Activated CD4-positive, alpha-beta T cell treated with anti-CD3 and anti-CD28 coated beads, Interleukin-10, Interleukin-2, amounts not matched to agents 100 ng/mL and 50 ng/mL, durations not matched to agents 16 hours and 8 hours (primary cell): ENCODE measurements around the gene BNIPL.

ENCODE experiments used
- DNase-seq: peaks from one replicate; pipeline ENCODE4 v3.0.0-alpha.2; 2020

Gene BNIPL

GRCh38 chr1:151059109-151060006 is 23.0 kb downstream of the BNIPL start, which contains the start of gene CDC42SE1:
Gene CDC42SE1 (minus strand): TSS chr1:151059622. CDS start chr1:151055730, 3,892 bp downstream.
- peak; percentile 91 for DNase-seq

- no peak for DNase-seq
These were observed 23.7 kb downstream of the BNIPL start, which contains the start of gene MLLT11 for GRCh38 chr1:151060007-151060656. Gene MLLT11 (plus strand): TSS chr1:151060397. CDS start chr1:151067225, 6,828 bp downstream.

DNA sequence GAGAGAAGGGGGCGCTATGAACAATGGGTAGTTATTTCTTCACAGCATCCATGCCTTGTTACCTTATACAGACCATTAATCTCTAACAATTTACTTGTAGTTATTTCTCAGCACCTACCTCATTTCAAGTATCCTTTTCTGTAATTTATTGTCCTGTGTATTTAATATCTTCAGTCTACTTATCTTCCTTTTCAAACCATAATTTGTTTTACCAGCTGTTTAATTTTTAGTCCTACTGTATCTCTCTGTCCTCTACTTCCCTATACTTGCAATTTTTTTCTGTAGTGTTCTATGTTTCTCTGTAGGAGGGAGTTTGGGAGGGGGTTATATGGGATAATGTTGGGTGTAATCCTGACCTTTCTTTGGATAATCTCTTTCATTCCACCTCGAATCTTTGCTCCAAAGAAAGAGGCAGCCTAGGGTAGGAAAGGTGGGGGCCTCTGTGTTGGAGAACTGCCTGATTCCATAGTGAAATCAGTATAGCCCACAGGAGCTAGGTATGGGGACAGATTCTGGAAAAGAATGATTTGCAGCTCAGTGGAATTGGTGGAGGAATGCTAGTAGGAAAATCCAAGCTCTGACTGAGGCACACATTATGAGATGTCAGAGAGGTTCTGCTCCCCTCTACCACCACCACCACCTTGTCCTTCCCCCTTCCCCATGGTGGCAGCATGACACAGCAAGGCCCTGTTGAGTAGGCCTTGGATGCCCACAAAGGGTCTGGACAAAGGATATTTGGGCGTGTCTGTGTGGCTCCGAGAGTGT is 24.5 kb downstream of the BNIPL start:
- no peak for DNase-seq

GRCh38 chr1:151061704-151062103 is 25.3 kb downstream of the BNIPL start:
- no peak for DNase-seq

- no peak for DNase-seq
These were observed 26.5 kb downstream of the BNIPL start for GRCh38 chr1:151062741-151063371.

DNA sequence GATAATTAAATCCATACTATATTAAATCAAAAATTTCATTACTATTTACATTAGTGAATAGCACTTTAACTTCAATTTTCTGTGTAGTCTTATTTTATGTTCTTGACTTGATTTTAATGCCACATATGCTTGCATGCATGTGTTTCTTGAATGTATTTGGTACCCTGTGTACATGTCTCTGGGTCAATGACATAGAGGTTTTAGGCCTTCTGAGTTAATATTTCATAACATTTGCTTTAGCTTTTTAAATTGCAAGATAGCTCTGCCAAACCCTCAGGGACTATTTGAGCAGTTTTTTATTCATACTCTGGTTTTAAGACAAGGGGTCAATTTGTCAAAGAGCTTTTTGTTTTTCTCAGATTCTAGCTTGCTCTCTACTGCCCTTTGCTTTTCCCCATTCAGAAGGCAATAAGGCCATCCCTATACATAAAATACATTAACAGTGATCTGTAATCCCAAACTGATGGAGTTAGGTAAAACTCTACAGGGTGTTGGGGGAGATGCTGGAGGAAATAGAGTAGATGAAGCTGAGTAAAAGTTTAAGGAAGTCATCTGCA is 28.8 kb downstream of the BNIPL start:
- DNase-seq, result no peak

GRCh38 chr1:151067185-151067584 is 30.8 kb downstream of the BNIPL start:
- DNase-seq, result no peak

- DNase-seq, result no peak
These were observed 32.7 kb downstream of the BNIPL start for GRCh38 chr1:151069103-151069486.

DNA sequence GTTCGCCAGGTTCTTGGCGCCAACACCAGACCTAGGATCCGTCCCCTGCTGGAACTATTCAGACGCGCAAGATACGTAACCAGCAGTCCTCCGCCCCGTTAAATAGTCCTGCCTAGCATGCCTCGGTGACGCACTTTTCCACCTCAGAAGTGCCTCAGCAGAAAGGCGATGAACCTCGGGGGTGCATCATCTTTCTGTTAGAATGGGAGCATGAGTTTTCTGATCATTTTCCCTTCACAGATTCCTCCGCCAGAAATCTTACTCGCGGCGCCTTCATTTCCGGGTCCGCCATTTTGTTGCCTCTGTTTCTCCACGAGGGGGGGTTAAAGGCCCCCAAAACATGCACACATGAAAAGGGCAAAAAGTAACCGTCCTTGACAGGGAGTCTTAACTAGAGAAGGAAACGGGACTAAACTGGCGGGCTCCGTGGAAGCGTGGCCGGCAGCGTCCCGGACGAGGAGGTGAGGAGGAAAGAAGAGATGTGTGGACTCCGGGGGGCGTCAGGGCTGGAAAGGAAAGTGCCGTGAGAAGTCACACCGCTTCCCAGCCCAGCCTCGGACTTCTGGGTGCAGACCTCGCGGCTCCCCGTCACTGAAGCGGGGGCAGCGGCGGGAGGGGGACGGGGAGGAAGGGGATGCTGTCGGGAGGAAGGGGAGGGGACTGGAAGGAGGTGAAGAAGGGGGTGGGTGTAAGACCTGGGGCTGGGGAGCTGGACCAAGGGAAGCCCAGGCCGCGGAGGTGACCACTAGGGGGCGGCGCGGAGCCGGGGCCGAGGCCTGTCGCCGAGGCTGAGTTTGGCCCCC is 34.3 kb downstream of the BNIPL start, which contains the start of gene GABPB2:
TSS of gene GABPB2 (plus strand) at position 288 of the 803 bp plus-strand sequence. CDS start 17,429 bp downstream, outside the sequence.
- DNase-seq, result peak; percentile 95

GRCh38 chr1:151072224-151072623 is 35.8 kb downstream of the BNIPL start:
- DNase-seq, result no peak

GRCh38 chr1:151085953-151086559 is 49.7 kb downstream of the BNIPL start:
- DNase-seq, result no peak
